GM23338 (cell line): Measurements from ENCODE around the gene WNT7A. TPM values are rescaled to one million over a fixed set of nuclear protein-coding genes. Genes with fewer than 3 reads are reported as not detected.

Experiments
- ATAC-seq: fragments of 200-7000 bp; cut with Tn5 transposase; 3 replicates; pipeline ENCODE4 v1.9.1; 2020
- DNase-seq: peaks from one replicate; pipeline ENCODE4 v3.0.0-alpha.2; 2015; ENCODE audit warnings: low spot score
- H2AFZ ChIP-seq: fragments of 200-600 bp; sonication (generic); 2 replicates; pipeline ENCODE4 v1.8.0; 2016; ENCODE audit warnings: antibody characterized with exemption, mild to moderate bottlenecking, moderate library complexity
- H3F3A ChIP-seq: fragments of 200-600 bp; sonication (generic); replicated peaks from 2 replicates; pipeline ENCODE4 v1.8.0; 2017; ENCODE audit warnings: antibody characterized with exemption, mixed run types, low read depth
- H3K27ac ChIP-seq: fragments of 200-600 bp; sonication (generic); 2 replicates; pipeline ENCODE4 v1.6.1; 2016; ENCODE audit warnings: low read depth
- H3K27me3 ChIP-seq: fragments of 200-600 bp; sonication (generic); 2 replicates; pipeline ENCODE4 v1.8.0; 2016; ENCODE audit warnings: mild to moderate bottlenecking, mixed run types, moderate library complexity; ENCODE audit not compliant: insufficient read depth
- H3K36me3 ChIP-seq: fragments of 200-600 bp; sonication (generic); 2 replicates; pipeline ENCODE4 v1.8.0; 2016; ENCODE audit warnings: mild to moderate bottlenecking; ENCODE audit not compliant: insufficient read depth
- H3K4me1 ChIP-seq: fragments of 200-600 bp; sonication (generic); 2 replicates; pipeline ENCODE4 v1.8.0; 2016; ENCODE audit warnings: mild to moderate bottlenecking, moderate library complexity; ENCODE audit not compliant: insufficient read depth
- H3K4me2 ChIP-seq: fragments of 200-600 bp; sonication (generic); 2 replicates; pipeline ENCODE4 v1.7.1; 2017; ENCODE audit warnings: mixed run types
- H3K4me3 ChIP-seq: fragments of 200-600 bp; sonication (generic); 2 replicates; pipeline ENCODE4 v1.6.1; 2016; ENCODE audit warnings: mixed run types
- H3K79me2 ChIP-seq: fragments of 200-600 bp; sonication (generic); replicated peaks from 2 replicates; pipeline ENCODE4 v1.8.0; 2017; ENCODE audit warnings: mild to moderate bottlenecking; ENCODE audit not compliant: insufficient read depth
- H3K9me2 ChIP-seq: fragments of 200-600 bp; sonication (generic); 2 replicates; pipeline ENCODE4 v1.8.0; 2017; ENCODE audit not compliant: insufficient read depth
- H4K20me1 ChIP-seq: fragments of 200-600 bp; sonication (generic); replicated peaks from 2 replicates; pipeline ENCODE4 v1.8.0; 2017; ENCODE audit warnings: mild to moderate bottlenecking; ENCODE audit not compliant: insufficient read depth
- H3K27ac Mint-ChIP-seq: 2 replicates; pipeline ENCODE4 v1.8.0; 2020; ENCODE audit warnings: inconsistent platforms, mild to moderate bottlenecking, moderate library complexity, mixed read lengths
- H3K27me3 Mint-ChIP-seq: 3 replicates; pipeline ENCODE4 v1.8.0; 2022; ENCODE audit warnings: low read depth, mild to moderate bottlenecking, moderate library complexity, mixed read lengths, inconsistent platforms; ENCODE audit not compliant: insufficient read depth, poor library complexity
- H3K36me3 Mint-ChIP-seq: 3 replicates; pipeline ENCODE4 v1.8.0; 2021; ENCODE audit warnings: low read depth, mild to moderate bottlenecking, inconsistent platforms, moderate library complexity, mixed read lengths
- H3K4me1 Mint-ChIP-seq: 3 replicates; pipeline ENCODE4 v1.8.0; 2020; ENCODE audit warnings: mild to moderate bottlenecking, inconsistent platforms, mixed read lengths
- H3K4me3 Mint-ChIP-seq: 3 replicates; pipeline ENCODE4 v1.8.0; 2021; ENCODE audit warnings: moderate library complexity, mild to moderate bottlenecking, inconsistent platforms, mixed read lengths
- H3K9me3 Mint-ChIP-seq: 3 replicates; pipeline ENCODE4 v1.8.0; 2020; ENCODE audit warnings: moderate library complexity, mild to moderate bottlenecking, inconsistent platforms, mixed read lengths
- CREB1 ChIP-seq: fragments of 250-450 bp; sonication (Bioruptor Pico); IDR thresholded peaks from 2 replicates; pipeline ENCODE4 v1.5.0; 2020; ENCODE audit warnings: low read depth, mild to moderate bottlenecking, moderate library complexity
- CTCF ChIP-seq, 2 experiments: fragments of 200-600 bp in 1 of 2; sonication (generic) in 1 of 2; conservative IDR thresholded peaks; 2 replicates each; pipeline versions ENCODE4 v1.5.1 to v1.6.1; 2016 to 2017; ENCODE audit warnings: antibody characterized with exemption in 2 of 2, low read depth in 2 of 2, mild to moderate bottlenecking in 2 of 2, moderate library complexity in 1 of 2
- ETS1 ChIP-seq: IDR thresholded peaks from 2 replicates; pipeline ENCODE4 v1.6.1; 2016; ENCODE audit warnings: antibody characterized with exemption
- EZH2 ChIP-seq: fragments of 200-600 bp; sonication (generic); IDR thresholded peaks from one replicate; pipeline ENCODE4 v1.8.0; 2017; ENCODE audit warnings: antibody characterized with exemption, mild to moderate bottlenecking, low read depth; ENCODE audit not compliant: unreplicated experiment
- EZH2phosphoT487 ChIP-seq: fragments of 200-600 bp; sonication (generic); IDR thresholded peaks from one replicate; pipeline ENCODE4 v1.8.1; 2018; ENCODE audit warnings: antibody characterized with exemption; ENCODE audit not compliant: unreplicated experiment
- JUNB ChIP-seq: IDR thresholded peaks from one replicate; pipeline ENCODE4 v1.6.1; 2016; ENCODE audit warnings: antibody characterized with exemption; ENCODE audit not compliant: unreplicated experiment
- NANOG ChIP-seq: IDR thresholded peaks from 2 replicates; pipeline ENCODE4 v1.6.1; 2016; ENCODE audit warnings: antibody characterized with exemption, borderline replicate concordance
- POLR2AphosphoS5 ChIP-seq: IDR thresholded peaks from 2 replicates; pipeline ENCODE4 v1.6.1; 2016; ENCODE audit warnings: antibody characterized with exemption, low read depth
- REST ChIP-seq: IDR thresholded peaks from one replicate; pipeline ENCODE4 v1.6.1; 2018; ENCODE audit warnings: antibody characterized with exemption; ENCODE audit not compliant: unreplicated experiment
- STAT1 ChIP-seq: IDR thresholded peaks from one replicate; pipeline ENCODE4 v1.6.1; 2016; ENCODE audit warnings: antibody characterized with exemption; ENCODE audit not compliant: unreplicated experiment
- ZNF114 ChIP-seq: fragments of 250-450 bp; sonication (Bioruptor Pico); IDR thresholded peaks from 2 replicates; pipeline ENCODE4 v1.5.0; 2020; ENCODE audit warnings: mild to moderate bottlenecking, moderate library complexity
- ZNF331 ChIP-seq: fragments of 250-450 bp; sonication (Bioruptor Pico); IDR thresholded peaks from 2 replicates; pipeline ENCODE4 v1.5.0; 2020; ENCODE audit warnings: low read depth, mild to moderate bottlenecking, moderate library complexity
- ZNF462 ChIP-seq: fragments of 250-450 bp; sonication (Bioruptor Pico); IDR thresholded peaks from 2 replicates; pipeline ENCODE4 v1.5.0; 2020; ENCODE audit warnings: mild to moderate bottlenecking, moderate library complexity
- polyA plus RNA-seq: library from polyadenylated mRNA; unstranded; fragments of >200 nt; fragmentation: Nextera tagmentation; extraction: Ambion mirVana; gene quantifications from 2 replicates; pipeline ENCODE4 v1.2.1, GENCODE V29; 2016
- total RNA-seq: library from RNA; depleted of rRNA; stranded (reverse); fragments of >200 nt; shearing (Covaris generic); gene quantifications from 2 replicates; pipeline ENCODE4 v1.2.3, GENCODE V29; 2014

Gene WNT7A
- total and polyA plus RNA-seq, 2 experiments from 2014 or later = not detected

GRCh38 chr3:13794322-13794721, 85.5 kb downstream of the WNT7A start:
- Histone ChIP-seq H2AFZ (no peak overlapping the region), H4K20me1 (no peaks in the 10 kb centered on the region), H3F3A (no peaks in the 10 kb centered on the region), H3K79me2 (no peaks in the 10 kb centered on the region), H3K27me3 (no peaks in the 10 kb centered on the region), H3K36me3 (no peaks in the 10 kb centered on the region), H3K4me3 (no peak overlapping the region), H3K27ac (no peak overlapping the region), H3K4me2 (no peak overlapping the region), H3K9me2 (no peaks in the 10 kb centered on the region), H3K4me1 (no peaks in the 10 kb centered on the region)
- Mint-ChIP-seq H3K9me3 (no peaks in the 10 kb centered on the region), H3K27ac (no peak overlapping the region), H3K36me3 (no peaks in the 10 kb centered on the region), H3K4me3 (no peak overlapping the region), H3K27me3 (peaks cover 12% of the 10 kb centered on the region), H3K4me1 (peaks cover 18% of the 10 kb centered on the region)
- TF ChIP-seq CTCF (conservative IDR thresholded peaks at IDR 0.05; ENCODE audit: low read depth in 2 of 2) (no peak), REST (no peak), NANOG (no peak), JUNB (no peak), POLR2AphosphoS5 (no peak), CREB1 (CRISPR knock-in tag) (no peak), ZNF331 (CRISPR knock-in tag) (no peak), ZNF114 (CRISPR knock-in tag) (no peak), EZH2 (no peak), STAT1 (no peak), ETS1 (no peak), ZNF462 (CRISPR knock-in tag) (no peak), EZH2phosphoT487 (no peak)
- DNase-seq (no peak), ATAC-seq (no peak)
